ENCODE data around the gene HMGCS2.

HMGCS2 gene

GRCh38 chr1:119752592-119752991 is 16.1 kb downstream of the HMGCS2 start:
- no peak for DNase-seq

- no peak for DNase-seq
Observed at GRCh38 chr1:119748040-119748439, 20.7 kb downstream of the HMGCS2 start.

GRCh38 chr1:119747451-119747850 is 21.3 kb downstream of the HMGCS2 start:
- DNase-seq: no peak

- DNase-seq: no peak
Observed at GRCh38 chr1:119745034-119745433, 23.7 kb downstream of the HMGCS2 start.

GRCh38 chr1:119744598-119744942 is 24.1 kb downstream of the HMGCS2 start:
- no peak for DNase-seq

- peak; percentile 53 for DNase-seq
Observed at GRCh38 chr1:119743776-119744597, 24.7 kb downstream of the HMGCS2 start.

GRCh38 chr1:119743308-119743707 is 25.4 kb downstream of the HMGCS2 start:
- DNase-seq: no peak

- no peak for DNase-seq
Observed at GRCh38 chr1:119742677-119743076, 26.0 kb downstream of the HMGCS2 start.

- no peak for DNase-seq
Observed at GRCh38 chr1:119742202-119742601, 26.5 kb downstream of the HMGCS2 start.

GRCh38 chr1:119740896-119741780 is 27.6 kb downstream of the HMGCS2 start:
- DNase-seq: no peak

- DNase-seq: no peak
Observed at GRCh38 chr1:119740261-119740660, 28.4 kb downstream of the HMGCS2 start.

GRCh38 chr1:119739150-119739549 is 29.6 kb downstream of the HMGCS2 start:
- no peak for DNase-seq

GRCh38 chr1:119738100-119738720 is 30.5 kb downstream of the HMGCS2 start:
- no peak for DNase-seq

GRCh38 chr1:119737040-119737682 is 31.5 kb downstream of the HMGCS2 start:
- DNase-seq: no peak

GRCh38 chr1:119736649-119737039 is 32.1 kb downstream of the HMGCS2 start:
- DNase-seq: no peak

- no peak for DNase-seq
Observed at GRCh38 chr1:119735217-119735616, 33.5 kb downstream of the HMGCS2 start.

- no peak for DNase-seq
Observed at GRCh38 chr1:119733754-119734153, 35.0 kb downstream of the HMGCS2 start.

- DNase-seq: no peak
Observed at GRCh38 chr1:119732465-119733168, 36.1 kb downstream of the HMGCS2 start.

- no peak for DNase-seq
Observed at GRCh38 chr1:119731741-119732430, 36.8 kb downstream of the HMGCS2 start.

- no peak for DNase-seq
Observed at GRCh38 chr1:119731060-119731459, 37.6 kb downstream of the HMGCS2 start.

GRCh38 chr1:119729044-119729443 is 39.7 kb downstream of the HMGCS2 start:
- no peak for DNase-seq

- no peak for DNase-seq
Observed at GRCh38 chr1:119727991-119728390, 40.7 kb downstream of the HMGCS2 start.

Data from GDM1 (cell line).